ENCODE results near the gene FGFRL1. TPM values are rescaled to one million over a fixed set of nuclear protein-coding genes. Genes with fewer than 3 reads are reported as not detected.

The FGFRL1 gene
- total RNA-seq, 1 donor from 2014 or later = 59.8 TPM

DNA sequence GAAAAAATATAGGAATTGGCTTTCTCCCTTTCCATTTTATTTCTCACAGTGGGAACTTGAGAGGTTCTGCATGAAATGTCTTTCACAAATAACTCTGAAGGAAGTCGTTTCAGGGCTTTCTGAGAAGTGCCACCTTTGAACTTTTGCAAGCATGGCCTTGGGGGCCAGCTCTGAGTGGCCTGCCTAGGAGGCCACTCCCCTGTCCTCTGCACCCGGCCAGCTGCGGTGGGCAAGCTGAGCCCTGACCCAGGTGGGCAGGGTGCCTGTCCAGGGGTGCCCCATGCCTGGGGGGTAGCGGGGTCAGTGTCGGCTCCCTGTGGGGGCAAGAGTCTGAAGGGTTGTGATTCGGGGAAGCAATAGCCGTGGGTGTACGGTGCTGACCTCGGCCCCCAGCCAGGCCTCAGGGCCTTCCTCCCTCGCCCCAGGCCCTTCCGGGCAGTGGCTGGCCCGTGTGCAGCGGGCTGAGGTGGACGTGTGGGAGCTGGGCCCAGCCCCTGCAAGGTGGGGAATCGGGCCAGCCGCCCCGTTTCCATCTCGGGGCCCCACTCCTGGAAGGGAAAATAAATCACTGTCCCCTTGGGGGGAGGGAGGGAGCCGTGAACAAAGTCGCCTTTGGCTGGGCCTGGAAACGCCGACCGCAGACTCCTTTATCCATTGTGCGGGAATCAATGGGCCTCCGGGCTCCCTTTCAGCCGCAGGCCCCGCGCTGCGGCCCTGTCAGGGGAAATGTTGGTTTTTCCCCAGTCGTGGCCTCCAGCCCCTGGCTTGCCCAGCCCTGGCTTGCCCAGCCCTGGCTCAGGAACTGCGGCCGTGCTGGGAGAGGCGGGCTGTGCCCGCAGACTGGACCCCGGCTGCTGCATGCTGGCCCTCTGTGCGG lies 3.1 kb downstream of the FGFRL1 start:
- Mint-ChIP-seq H3K9me3 (ENCODE audit: unreplicated experiment) (no peaks in the 10 kb centered on the region), H3K36me3 (ENCODE audit: unreplicated experiment) (no peaks in the 10 kb centered on the region), H3K4me3 (ENCODE audit: unreplicated experiment) (peak overlapping the region; percentile 32), H3K27me3 (ENCODE audit: unreplicated experiment) (no peaks in the 10 kb centered on the region), H3K27ac (ENCODE audit: unreplicated experiment) (no peak overlapping the region), H3K4me1 (ENCODE audit: unreplicated experiment) (peaks cover 23% of the 10 kb centered on the region)
- TF ChIP-seq, protein P1, sequence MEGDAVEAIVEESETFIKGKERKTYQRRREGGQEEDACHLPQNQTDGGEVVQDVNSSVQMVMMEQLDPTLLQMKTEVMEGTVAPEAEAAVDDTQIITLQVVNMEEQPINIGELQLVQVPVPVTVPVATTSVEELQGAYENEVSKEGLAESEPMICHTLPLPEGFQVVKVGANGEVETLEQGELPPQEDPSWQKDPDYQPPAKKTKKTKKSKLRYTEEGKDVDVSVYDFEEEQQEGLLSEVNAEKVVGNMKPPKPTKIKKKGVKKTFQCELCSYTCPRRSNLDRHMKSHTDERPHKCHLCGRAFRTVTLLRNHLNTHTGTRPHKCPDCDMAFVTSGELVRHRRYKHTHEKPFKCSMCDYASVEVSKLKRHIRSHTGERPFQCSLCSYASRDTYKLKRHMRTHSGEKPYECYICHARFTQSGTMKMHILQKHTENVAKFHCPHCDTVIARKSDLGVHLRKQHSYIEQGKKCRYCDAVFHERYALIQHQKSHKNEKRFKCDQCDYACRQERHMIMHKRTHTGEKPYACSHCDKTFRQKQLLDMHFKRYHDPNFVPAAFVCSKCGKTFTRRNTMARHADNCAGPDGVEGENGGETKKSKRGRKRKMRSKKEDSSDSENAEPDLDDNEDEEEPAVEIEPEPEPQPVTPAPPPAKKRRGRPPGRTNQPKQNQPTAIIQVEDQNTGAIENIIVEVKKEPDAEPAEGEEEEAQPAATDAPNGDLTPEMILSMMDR (IDR thresholded peaks at IDR 0.05) = no peak
- DNase-seq (ENCODE audit: extremely low spot score, unreplicated experiment) = no peak

GRCh38 chr4:1015179-1015578 lies 3.8 kb downstream of the FGFRL1 start:
- Mint-ChIP-seq H3K36me3 (ENCODE audit: unreplicated experiment) (no peaks in the 10 kb centered on the region), H3K27me3 (ENCODE audit: unreplicated experiment) (no peaks in the 10 kb centered on the region), H3K9me3 (ENCODE audit: unreplicated experiment) (no peaks in the 10 kb centered on the region), H3K4me3 (ENCODE audit: unreplicated experiment) (no peak overlapping the region), H3K4me1 (ENCODE audit: unreplicated experiment) (peaks cover 27% of the 10 kb centered on the region), H3K27ac (ENCODE audit: unreplicated experiment) (no peak overlapping the region)
- DNase-seq (ENCODE audit: extremely low spot score, unreplicated experiment) = no peak
- TF ChIP-seq, protein P1 (IDR thresholded peaks at IDR 0.05) = no peak

- DNase-seq (ENCODE audit: extremely low spot score, unreplicated experiment) = no peak
- H3K9me3 Mint-ChIP-seq (ENCODE audit: unreplicated experiment) = no peaks in the 10 kb centered on the region
- TF ChIP-seq, protein P1 (IDR thresholded peaks at IDR 0.05) = no peak
- no peak overlapping the region for H3K4me3 Mint-ChIP-seq (ENCODE audit: unreplicated experiment)
- H3K27me3 Mint-ChIP-seq (ENCODE audit: unreplicated experiment) = no peaks in the 10 kb centered on the region
- H3K36me3 Mint-ChIP-seq (ENCODE audit: unreplicated experiment) = no peaks in the 10 kb centered on the region
- H3K27ac Mint-ChIP-seq (ENCODE audit: unreplicated experiment) = no peak overlapping the region
- peaks cover 23% of the 10 kb centered on the region for H3K4me1 Mint-ChIP-seq (ENCODE audit: unreplicated experiment)
Observed at GRCh38 chr4:1015746-1016145, 4.3 kb downstream of the FGFRL1 start.

DNA sequence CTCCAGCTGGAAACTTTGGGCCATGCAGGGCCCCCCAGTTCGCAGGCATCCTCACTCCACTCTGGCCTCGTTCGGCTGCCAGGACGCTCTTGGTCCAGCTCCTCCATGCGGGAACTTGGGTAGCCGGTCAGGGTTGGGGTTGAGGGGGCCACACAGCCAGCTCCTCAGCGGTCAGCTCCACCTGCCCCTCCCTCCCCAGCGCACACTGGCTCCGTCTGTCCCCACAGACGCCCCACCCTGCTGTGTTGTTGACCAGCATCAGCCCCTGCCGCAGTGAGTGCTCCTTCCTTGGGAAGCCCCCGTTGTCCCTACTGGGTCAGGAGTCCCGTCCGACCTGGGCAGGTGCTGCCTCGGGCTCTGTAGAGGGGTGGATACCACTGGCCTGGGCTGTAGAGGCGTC lies 5.8 kb downstream of the FGFRL1 start:
- TF ChIP-seq, protein P1 (IDR thresholded peaks at IDR 0.05) = no peak
- no peak for DNase-seq (ENCODE audit: extremely low spot score, unreplicated experiment)
- H3K4me3 Mint-ChIP-seq (ENCODE audit: unreplicated experiment) = no peak overlapping the region
- peaks cover 23% of the 10 kb centered on the region for H3K4me1 Mint-ChIP-seq (ENCODE audit: unreplicated experiment)
- no peak overlapping the region for H3K27ac Mint-ChIP-seq (ENCODE audit: unreplicated experiment)
- no peaks in the 10 kb centered on the region for H3K9me3 Mint-ChIP-seq (ENCODE audit: unreplicated experiment)
- no peaks in the 10 kb centered on the region for H3K27me3 Mint-ChIP-seq (ENCODE audit: unreplicated experiment)
- H3K36me3 Mint-ChIP-seq (ENCODE audit: unreplicated experiment) = no peaks in the 10 kb centered on the region

GRCh38 chr4:1017706-1018105 lies 6.3 kb downstream of the FGFRL1 start:
- no peak for DNase-seq (ENCODE audit: extremely low spot score, unreplicated experiment)
- Mint-ChIP-seq H3K9me3 (ENCODE audit: unreplicated experiment) (no peaks in the 10 kb centered on the region), H3K27ac (ENCODE audit: unreplicated experiment) (no peak overlapping the region), H3K36me3 (ENCODE audit: unreplicated experiment) (no peaks in the 10 kb centered on the region), H3K4me3 (ENCODE audit: unreplicated experiment) (no peak overlapping the region), H3K4me1 (ENCODE audit: unreplicated experiment) (peaks cover 23% of the 10 kb centered on the region), H3K27me3 (ENCODE audit: unreplicated experiment) (no peaks in the 10 kb centered on the region)
- TF ChIP-seq, protein P1 (IDR thresholded peaks at IDR 0.05) = no peak
